ENCODE measurements around the gene MACF1.

MACF1 gene

DNA sequence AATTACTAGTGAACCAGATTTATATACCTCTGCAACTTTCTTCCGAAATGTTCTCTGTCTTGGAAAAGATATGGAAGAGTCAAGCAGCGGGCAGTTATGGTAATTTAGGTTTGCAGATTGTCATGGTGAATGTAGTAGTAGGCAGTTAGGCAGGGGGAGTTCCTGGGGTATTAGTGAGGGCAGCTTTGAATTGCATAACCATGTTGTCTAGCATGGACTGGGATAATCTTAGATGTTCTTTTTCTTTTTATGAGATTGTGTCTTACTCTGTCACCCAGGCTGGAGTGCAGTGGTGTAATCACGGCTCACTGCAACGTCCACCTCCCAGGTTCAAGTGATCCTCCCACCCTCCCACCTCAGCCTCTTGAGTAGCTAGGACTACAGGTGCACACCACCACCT is 25.0 kb downstream of the MACF1 start:
- Histone ChIP-seq H3K4me3 (no peak overlapping the region), H3K27ac (no peak overlapping the region)
- TF ChIP-seq, protein P1, sequence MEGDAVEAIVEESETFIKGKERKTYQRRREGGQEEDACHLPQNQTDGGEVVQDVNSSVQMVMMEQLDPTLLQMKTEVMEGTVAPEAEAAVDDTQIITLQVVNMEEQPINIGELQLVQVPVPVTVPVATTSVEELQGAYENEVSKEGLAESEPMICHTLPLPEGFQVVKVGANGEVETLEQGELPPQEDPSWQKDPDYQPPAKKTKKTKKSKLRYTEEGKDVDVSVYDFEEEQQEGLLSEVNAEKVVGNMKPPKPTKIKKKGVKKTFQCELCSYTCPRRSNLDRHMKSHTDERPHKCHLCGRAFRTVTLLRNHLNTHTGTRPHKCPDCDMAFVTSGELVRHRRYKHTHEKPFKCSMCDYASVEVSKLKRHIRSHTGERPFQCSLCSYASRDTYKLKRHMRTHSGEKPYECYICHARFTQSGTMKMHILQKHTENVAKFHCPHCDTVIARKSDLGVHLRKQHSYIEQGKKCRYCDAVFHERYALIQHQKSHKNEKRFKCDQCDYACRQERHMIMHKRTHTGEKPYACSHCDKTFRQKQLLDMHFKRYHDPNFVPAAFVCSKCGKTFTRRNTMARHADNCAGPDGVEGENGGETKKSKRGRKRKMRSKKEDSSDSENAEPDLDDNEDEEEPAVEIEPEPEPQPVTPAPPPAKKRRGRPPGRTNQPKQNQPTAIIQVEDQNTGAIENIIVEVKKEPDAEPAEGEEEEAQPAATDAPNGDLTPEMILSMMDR (IDR thresholded peaks at IDR 0.05) = no peak
- DNase-seq (ENCODE audit: low spot score) = no peak

DNA sequence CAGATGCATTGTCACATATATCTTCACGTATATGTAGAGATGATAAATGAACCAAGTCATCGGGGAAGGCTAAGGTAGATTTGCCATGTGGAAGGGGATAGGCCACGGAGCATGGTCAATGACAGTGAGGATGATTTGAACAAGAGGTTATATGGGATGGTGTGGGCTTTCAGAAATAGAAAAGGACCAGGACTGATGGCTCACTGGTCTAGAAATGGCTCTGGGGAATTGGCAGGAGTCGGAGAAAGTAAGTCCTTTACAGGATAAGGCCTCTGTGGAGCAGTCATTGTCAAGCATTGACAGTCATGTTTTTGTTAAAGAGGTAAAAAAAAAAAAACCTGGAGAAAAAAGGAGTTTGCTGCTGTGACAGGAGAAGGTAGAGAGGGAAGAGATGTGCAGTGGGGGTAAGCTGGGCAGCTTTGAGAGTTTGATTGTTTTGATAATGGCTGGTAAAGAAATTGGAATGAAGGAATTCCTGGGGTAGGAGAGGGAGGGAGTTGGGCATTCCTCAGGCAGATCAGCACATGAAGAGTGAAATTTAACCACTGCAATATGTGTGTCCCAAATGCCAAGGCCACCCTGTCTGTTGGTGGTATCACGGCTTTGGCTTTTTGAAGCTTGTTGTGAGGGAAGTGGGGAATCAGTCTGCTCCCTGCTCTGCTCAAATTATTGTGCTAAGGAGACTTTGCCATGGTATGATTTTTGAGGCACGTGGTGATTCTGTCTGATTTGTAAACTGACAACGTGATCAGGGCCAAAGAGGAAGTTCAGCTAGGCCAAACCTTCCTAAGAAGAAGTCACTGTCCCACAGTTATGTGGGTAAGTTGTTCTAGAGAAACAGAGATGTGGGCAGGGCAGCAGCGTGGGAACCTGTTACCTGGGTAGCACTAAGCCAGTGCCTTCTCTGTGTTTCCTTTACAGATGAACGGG is 26.0 kb downstream of the MACF1 start:
- TF ChIP-seq, protein P1 (IDR thresholded peaks at IDR 0.05) = no peak
- Histone ChIP-seq H3K27ac (peak overlapping the region; percentile 13 to 71), H3K4me3 (peak overlapping the region; percentile 12)
- no peak for DNase-seq (ENCODE audit: low spot score)

DNA sequence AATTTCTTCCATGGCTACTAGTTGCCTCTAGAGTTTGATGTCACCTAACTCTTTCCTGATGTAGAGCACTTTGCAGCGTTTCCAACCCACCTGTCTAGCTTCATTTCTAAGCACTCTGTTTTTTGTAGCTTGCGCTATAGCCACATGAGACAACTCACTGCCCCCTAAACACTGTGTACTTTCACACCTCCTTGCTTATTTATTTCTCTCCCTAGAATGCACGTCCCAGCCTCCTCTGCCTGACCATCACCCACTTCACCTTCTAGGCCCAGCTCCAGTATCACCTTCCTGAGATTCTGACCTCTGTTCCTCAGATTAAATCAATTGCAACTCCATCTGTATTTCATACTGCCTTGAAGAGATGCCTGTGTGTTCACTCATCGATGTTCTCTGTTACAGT is 32.5 kb downstream of the MACF1 start:
- no peak overlapping the region for H3K27ac ChIP-seq
- TF ChIP-seq, protein P1 (IDR thresholded peaks at IDR 0.05) = no peak
- DNase-seq (ENCODE audit: low spot score) = no peak
- no peak overlapping the region for H3K4me3 ChIP-seq

DNA sequence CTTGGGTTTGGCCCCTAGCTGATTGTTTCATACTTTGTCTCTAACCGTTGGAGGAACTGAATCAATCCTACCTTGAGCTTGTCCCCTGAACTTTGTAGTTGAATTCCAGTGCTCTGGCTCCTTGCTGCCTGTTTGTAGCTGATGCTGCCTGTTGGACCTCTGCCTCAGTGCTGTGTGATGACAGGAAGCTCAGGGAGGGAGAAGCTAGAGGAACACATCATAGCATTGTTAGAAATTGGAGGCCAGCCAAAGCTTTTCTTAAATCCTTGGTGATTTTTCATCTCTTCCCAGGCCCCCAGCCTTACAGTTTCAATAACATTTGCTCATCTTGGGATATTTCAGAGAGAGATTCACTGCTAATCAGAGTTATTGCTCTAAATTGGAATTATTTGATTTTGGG is 34.0 kb downstream of the MACF1 start:
- Histone ChIP-seq H3K4me3 (no peak overlapping the region), H3K27ac (peak overlapping the region in 1 of 2 donors; percentile 27)
- TF ChIP-seq, protein P1 (IDR thresholded peaks at IDR 0.05) = no peak
- no peak for DNase-seq (ENCODE audit: low spot score)

DNA sequence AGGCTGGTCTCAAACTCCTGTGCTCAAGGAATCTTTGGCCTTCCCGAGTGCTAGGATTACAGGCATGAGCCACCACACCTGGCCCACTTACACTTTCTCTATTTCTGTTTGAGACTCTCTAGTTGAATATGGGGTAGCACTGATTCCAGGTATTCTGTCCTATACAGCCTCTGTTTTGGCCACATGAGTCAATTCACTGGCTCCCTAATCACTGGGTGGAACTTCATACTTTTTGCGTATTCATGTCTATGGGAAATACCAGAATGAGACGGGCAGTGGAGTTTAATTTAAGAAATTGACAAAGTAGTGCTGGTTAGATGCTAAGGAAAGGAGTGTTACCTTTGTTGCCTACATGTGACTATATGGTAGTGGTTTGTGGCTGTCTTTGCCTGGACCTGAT is 35.5 kb downstream of the MACF1 start:
- Histone ChIP-seq H3K4me3 (no peak overlapping the region), H3K27ac (peak overlapping the region in 1 of 2 donors; percentile 8)
- DNase-seq (ENCODE audit: low spot score) = no peak
- TF ChIP-seq, protein P1 (IDR thresholded peaks at IDR 0.05) = no peak

DNA sequence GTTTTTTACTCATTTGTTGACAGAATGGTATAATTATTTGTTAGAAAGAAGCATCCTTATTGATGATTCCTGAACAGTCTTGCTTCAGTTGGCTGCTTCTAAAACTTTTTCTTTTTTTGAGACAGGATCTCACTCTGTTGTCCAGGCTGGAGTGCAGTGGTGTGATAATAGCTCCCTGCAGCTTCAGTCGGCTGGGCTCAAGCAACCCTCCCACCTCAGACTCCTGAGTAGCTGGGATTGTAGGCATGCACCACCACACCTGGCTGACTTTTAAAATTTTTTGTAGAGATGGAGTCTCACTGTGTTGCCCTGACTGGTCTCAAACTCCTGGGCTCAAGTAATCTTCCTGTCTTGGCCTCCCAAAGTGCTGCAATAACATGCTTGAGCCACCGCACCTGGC is 38.8 kb downstream of the MACF1 start:
- no peak for DNase-seq (ENCODE audit: low spot score)
- TF ChIP-seq, protein P1 (IDR thresholded peaks at IDR 0.05) = no peak
- Histone ChIP-seq H3K4me3 (no peak overlapping the region), H3K27ac (no peak overlapping the region)
